NCI-H146 treated with DMSO at 0.1 percent for 48 hours (cell line): Measurements from ENCODE around the gene THSD7A.

Experiments used
- DNase-seq: peaks from one replicate; lab custom pipeline; 2025; ENCODE audit not compliant: unreplicated experiment; lab: John Stamatoyannopoulos, UW

THSD7A gene

DNA sequence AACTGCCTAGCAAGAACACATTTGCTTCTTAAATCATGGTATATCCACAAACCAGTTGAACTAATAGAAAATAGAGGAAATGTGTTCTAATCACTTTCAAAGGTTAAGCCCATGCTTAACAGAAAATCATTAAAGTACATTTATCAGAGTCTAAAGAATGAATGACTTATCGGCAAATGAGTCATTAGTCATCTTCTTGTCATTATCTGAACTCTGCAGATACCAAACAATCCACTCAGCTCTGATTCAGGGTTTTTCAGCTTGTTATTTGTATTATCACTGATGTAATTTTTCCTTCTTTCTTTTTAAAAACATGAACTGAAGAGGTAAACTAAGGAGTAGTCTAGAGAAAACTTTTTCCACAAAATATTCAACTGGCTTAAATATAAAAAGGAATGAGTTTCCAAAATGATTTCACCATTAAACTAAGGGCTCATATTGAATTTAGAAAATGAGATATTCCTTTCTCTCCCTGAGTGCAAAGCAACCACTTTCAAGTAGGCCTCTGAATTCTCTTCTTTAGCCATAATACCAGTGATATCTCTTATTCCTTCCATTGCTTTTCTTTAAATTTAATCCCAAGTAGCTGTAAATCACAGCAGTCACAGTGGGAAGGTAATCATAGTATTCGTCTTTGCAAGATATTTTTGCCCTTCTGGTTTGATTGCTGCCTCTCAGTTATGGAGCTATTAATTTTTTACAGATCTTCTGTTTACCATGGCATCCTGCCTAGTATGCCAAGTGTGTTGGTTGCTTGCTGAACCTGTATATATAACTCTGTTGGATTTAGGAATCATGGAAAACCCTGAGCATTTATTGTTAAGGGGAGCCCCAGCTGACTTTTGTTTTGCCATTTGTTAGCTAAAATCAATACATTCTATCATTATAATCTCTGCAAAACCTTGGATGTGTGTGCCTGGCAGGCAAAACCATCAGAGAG lies 125.1 kb downstream of the THSD7A start:
- DNase-seq: no peak

DNA sequence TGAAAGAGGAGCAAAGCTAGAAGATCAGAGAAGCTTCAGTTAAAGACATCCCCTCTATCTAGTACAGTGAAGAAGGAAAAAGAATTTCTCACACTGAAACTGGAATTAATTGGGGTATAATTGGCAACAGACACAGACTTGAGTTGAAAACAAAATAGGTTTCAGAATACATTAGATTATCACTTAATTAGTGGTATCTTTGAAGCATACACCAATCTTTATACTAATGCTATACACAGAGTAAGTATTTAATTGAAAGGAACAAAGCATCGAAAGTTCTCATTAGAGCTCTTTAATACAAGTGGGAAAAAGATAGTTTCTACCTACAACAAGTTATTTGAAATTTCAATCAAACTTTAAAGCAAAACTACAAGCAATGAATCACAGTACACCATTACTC lies 128.2 kb downstream of the THSD7A start:
- no peak for DNase-seq

DNA sequence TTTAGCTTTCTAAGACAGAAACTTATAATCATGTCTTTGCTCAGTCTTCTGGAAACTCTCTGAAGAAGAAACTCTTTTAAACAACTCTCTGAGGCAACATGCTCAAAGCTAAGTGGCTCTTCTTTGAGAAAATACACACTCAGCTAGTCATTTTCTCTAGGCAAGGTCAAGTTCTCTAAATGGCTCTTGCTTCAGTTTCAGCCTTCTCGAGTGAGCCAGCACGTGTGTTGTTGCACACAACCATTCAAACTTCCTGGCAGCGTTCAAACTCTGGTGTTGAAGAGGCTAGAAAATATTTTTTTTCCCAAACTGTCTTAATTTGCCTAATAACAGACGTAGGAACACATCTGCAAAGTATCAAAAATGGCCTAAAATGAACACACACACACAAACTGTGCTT lies 129.1 kb downstream of the THSD7A start:
- DNase-seq: no peak

DNA sequence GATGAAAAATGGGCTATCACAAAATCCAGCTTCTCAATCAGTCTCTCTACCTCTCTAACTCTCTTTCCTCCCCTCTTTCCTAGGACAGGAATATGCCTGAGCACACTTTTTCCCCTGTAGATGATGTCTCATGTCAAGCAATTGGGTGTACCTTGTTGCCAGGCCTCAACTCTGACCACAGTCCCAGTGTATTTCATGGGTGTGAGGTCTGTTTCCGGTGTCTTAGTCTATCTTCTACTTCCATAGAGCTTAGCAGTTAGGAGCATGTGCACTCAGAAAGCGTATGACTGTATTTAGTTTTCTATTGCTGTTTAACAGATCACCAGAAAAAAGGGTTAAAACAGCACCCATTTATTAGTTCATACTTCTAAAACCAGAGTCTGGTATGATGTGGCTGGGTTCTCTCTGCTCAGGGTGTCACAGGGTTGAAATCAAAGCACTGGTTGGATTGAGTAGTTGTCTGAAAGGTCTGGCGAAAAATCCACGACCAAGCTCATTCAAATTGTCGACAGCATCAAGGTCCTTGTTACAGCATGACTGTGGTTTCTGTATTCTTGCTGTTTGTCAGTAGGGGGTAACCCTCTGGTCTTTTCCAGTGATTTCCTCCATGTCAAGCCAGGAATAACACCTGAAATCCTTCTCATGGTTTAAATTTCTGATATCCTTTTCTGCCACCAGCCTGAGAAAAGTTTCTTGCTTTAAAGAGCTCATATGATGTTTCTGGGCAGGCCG lies 130.0 kb downstream of the THSD7A start:
- DNase-seq: no peak

DNA sequence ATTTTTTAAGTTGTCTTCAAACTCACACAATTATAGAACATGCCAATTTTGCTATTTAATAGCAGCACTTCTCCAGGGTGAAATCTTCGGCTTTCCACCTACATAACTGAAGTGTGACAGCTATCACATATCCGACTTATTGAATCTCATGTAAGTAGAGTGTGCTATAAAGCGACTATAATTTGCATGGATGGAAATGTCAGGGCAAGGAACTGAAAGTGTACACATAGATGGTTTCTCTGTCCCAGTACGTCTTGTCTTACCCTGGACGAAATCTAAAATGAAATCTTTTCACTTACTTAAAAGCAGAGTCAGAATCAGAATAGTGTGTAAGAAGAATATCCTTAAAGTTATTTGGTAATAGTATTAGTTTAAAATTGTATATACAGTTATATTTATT lies 132.3 kb downstream of the THSD7A start:
- no peak for DNase-seq

DNA sequence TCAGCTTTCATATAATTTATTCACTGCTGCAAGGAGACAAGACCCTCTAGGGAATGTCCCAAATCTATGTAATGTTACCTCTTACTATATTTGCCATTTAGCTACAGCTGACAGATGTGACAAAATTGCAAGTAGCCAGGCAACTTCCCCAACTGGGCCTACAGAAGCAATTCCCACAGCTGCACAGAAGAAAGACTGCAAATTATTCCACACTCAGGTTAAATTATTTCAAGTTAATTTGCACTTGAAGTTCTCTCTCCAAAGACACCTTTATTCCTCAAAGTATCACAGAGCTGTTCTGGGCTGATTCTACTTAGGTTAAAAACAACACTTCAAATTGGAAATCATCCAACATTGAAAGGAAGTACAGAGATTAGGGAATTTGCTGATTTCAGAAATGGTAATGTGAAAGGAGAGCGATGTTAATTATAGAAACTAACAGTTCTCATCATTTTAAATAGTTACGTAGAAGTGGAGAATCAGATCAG lies 133.6 kb downstream of the THSD7A start:
- no peak for DNase-seq

DNA sequence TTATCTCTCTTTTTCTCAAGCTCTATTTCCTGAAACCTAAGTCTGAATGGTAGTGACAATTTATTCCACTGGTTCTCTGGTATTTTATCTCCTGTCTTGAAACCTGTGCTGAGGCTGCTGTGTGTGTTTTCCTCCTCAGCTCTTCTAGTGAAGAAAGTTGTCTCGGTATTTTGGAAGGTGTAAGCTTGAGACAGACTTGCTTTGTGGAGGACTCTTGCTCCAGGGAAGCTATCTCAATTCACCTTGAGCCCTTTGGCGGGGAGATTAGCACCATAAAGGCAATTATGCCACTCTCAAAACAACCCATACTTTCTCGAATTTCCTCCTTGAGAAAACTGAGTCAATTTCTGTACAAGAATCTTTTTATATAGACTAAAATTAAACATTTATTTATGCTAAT lies 141.6 kb downstream of the THSD7A start:
- DNase-seq: no peak

DNA sequence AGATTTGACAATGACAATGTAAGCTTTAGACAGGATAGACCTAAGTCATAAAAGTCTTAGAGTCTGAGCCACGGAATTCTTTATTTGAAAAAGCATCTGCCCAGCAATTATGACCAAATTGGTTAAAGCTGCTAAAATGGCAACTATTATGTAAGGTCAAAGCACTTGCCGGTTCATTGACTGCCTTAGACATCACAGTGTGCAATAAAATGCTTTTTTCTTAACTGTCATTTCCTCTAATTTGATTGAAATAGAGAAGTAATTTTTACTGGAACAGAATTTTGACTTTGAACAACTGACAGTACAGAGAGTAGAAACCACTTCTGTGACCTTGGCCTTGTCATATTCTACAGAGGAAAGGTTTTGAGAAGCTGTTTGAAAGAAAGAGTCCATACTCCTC lies 142.9 kb downstream of the THSD7A start:
- DNase-seq: peak; percentile 35

DNA sequence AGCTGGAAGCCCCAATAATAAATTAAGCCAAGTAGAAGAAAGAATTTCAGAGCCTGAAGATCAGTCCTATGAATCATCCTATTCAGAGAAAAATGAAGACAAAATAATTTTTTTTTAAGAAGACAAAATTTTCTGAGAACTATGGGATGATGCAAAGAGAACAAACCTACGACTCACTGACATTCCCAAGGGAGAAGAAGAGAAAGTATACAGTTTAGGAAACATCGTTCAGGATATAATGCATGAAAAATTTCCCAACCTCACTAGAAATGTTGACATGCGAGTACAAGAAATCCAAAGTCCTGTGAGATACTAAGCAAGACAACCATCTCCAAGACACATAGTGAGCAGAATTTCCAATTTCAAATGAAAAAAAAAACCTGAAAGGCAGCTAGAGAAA lies 150.5 kb downstream of the THSD7A start:
- DNase-seq: no peak

DNA sequence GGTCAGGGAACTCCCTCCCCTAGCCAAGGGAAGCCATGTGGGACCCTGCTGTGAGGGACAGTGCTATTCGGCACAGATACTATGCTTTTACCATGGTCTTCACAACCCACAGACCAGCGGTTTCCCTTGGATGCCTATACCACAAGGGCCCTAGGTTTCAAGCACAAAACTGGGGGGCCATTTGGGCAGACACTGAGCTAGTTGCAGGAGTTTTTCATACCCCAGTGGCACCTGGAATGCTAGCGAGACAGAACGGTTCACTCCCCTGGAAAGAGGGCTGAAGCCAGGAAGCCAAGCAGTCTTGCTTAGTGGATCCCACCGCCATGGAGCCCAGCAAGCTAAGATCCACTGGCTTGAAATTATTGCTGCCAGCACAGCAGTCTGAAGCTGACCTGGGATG lies 156.8 kb downstream of the THSD7A start:
- no peak for DNase-seq

DNA sequence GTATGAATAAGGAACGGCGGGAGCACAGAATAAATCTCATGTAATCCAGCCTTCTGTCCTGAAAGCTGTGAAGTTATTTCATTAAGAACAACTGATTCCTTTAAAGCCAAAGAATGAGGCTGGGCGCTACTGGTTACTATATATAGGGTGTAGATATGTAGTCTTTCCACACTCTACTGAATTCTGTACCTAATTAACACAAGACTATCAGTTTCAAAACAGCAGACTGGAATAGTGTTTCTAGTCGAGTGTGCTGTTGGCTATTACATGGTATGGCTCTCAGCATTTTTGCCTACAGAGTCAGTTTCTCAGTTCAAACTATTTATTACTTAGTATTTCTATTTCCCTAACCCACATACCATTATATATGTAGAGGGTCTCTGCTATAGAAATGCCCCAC lies 163.3 kb downstream of the THSD7A start:
- no peak for DNase-seq

DNA sequence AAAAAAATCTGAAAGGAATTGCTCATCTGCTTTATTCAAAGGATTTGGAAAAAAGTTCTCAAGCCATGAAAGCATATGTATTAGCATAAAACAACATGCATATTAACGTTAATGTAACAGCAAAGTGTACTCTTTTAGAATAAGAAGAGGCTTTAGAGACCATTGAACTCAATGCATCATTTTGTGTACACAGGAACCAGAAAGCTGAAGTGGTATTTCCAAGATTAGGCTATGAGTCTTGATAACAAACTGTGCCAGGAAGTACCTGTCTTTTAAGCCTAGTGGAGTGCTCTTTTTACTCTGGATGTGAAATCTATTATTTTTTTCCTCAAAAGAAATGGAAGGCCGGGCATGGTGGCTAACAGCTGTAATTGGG lies 164.2 kb downstream of the THSD7A start:
- no peak for DNase-seq

DNA sequence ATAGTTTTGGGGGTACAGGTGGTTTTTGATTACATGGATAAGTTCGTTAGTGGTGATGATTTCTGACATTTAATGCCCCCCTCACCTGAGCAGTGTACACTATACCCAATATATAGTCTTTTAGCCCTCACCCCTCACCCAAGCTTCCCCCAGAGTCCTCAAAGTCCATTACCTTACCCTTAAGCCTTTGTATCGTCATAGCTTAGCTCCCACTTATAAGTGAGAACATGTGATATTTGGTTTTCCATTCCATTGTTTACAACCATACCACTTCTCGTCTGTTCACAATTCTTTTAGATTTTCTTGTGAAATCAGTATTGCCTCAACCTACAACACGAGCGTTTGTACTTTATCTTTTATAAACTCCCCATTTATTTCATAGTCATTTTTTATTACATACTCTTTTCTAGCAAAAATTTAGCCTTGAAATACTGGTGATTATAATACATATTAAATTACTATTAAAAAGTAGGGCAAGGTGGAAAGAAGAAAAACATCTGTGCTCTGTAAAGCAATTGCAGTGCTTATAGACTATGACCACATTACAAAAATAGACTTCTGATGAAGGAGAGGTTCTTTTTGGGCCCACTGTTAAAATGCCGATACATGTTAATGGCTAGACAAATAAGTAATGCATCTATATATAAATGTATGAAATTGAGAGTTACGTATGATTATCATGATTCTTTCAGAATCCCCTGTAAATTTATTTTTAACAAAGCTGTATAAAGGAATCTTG lies 164.8 kb downstream of the THSD7A start:
- no peak for DNase-seq

DNA sequence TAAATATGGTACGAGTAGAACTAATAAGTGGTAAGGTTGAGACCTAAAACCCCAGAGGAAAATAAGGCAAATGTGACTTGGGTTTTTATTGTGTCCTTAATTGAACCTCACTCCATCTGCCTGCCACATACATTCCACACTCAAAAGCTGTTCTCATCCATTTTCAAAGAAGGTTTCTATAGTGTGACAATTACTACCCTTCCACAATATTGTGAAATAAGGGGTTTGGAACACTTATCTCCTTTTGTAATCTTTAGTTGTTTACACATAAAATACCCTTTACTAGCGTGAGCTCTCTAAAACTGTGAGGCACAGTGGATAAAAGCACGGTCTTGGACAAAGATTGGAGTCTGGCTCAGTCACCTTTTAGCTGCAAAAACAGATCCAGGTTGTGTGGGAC lies 166.6 kb downstream of the THSD7A start:
- DNase-seq: no peak

DNA sequence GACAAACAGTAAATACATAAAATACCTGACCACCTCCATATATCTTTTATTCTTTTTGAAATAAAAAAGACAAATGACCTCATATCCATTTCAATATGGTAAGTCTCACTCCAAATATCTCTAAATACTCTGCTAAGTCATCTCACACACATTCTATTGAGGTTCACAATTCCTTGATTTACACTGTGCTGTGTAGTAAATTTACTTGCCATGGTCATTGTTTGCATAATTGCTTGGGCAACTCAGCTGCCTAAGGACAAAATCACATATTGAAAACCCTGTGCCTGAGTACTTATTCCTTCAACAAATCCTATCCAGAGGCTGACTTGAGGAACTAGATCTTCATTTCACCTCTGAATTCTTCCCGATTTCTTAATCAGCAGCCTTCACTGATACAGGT lies 176.4 kb downstream of the THSD7A start:
- DNase-seq: no peak

DNA sequence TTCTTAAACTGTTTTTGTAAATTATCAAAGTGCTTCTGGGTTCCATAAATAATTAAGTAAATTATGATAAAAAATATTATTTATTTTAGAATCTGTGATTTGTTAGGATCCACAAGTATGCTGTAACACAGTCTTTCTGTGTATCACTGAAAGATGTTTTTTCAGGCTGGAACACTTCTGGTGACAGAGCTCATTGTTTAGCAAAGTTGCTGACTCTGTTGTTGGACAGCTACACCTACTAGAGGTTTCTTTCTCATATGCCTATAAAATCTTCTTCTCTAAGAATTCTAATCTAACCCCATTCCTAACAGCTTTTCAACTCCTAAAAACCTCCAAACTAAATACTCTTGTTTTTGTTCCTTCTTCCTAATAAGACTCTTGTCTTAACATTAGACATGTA lies 176.8 kb downstream of the THSD7A start:
- no peak for DNase-seq

DNA sequence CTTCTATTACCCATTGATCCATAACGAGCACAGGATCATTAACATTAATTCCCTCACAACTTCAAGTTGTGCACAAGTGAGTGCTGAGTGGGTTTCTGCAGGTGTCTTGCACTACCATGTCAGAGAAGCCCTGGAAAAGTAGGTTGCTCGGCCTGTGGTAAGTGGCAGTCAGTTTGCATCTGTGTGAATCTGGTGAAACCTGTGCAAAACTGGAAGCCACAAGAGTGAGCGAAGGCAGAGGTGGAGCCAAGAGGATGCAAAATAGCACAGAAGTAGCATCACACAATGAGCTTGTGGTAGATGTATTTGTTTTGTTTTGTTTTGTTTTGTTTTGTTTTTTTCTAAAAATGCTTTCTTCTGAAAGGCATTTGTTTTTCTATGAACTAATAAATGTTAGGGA lies 181.5 kb downstream of the THSD7A start:
- no peak for DNase-seq

DNA sequence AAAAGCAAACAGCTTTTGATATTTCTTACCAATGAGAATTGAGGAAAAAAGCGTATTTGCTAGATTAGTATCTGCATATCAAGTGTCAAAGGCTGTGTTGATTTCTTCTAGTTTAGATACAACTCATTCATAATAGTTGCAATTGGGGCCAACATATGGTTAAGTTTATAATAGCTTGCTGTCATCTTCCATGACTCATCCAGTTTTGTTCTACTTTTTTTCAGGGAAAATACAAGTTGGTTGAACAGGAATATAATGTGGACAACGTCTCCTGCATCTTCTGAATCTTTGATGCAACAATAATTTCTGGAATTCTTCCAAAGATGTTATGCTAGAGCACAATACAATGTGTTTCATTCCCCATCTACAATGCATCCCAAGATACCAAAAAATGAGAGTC lies 182.0 kb downstream of the THSD7A start:
- no peak for DNase-seq

DNA sequence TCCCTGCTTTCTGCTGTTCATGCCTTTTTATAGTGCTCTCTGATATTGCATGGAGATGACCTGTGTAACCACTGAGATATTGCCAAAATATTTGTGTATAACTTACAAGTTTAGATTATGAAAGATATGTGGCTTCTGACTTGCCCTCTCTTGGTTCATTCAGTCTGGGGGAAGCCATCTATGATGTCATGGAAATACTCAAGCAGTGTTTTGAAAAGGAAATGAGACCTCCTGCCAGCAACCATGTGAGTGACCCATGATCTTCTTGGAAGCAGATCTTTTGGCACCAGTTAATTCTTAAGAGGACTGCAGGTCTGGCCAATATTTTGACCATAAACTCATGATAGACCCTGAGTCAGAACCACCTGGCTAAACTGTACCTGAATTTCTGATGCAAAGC lies 183.0 kb downstream of the THSD7A start:
- no peak for DNase-seq

DNA sequence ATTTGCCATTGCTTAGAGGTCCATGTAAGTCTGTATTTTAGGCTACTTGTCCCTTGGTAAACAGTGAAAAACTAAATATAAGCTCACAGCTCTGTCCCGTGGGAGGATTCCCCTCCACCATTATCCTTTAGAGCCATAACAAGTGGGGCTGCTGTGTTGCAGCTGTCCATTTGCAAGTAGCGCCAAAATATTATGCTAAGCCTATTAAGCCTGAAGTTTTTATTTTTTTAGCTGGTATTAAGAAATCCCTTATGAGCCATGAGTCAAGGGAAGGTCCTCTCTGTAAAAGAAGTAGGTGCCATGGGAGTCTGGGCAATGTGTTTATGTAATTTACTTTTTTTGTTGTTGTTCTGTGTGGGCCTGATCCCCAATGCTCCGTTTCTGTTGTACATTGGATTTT lies 183.9 kb downstream of the THSD7A start:
- no peak for DNase-seq

DNA sequence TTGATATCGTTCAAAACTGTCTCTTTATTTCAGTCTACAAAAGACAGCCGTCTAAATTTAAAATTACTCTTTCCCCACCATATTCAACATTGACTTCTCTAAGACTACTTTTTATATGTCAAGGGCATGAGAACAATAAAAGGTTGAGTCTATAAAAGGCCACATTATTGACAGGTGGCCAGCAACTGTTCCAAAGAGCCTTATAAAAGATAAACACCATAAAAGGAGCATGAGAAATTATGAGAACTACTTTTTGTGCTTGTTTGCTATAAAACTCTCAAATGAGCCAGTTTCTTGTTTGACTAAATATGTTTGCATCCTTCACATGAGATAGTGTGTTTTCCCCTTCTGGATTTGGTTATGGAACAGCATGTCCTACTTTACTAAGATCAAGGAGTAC lies 189.2 kb downstream of the THSD7A start:
- no peak for DNase-seq

DNA sequence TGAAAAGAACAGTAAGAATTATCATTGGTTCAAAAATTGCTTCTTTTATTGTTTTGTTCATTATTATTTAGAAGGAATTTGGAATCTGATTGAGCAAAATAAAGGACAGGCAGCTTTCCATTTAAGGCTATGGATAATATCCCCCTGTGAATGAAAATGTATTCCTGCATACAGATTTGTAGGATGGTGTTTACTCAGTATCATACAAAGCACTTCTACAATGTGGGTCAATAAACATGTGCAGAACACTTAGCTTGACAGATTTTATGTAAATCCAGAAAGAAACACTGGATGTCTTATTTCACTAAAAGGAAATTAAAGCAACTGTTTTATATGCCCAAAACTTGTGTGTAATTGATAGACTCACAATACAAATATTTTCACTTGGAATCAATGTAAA lies 189.7 kb downstream of the THSD7A start:
- DNase-seq: no peak
